CD4-positive, alpha-beta memory T cell (primary cell): ENCODE measurements around the gene ZNF628. TPM values are rescaled to one million over a fixed set of nuclear protein-coding genes. Genes with fewer than 3 reads are reported as not detected.

Experiments used
- CTCF ChIA-PET: fragments of 350-600 bp; sonication (Branson Sonifier 250); formaldehyde crosslinking; loops from one replicate; lab custom pipeline; 2021; ENCODE audit warnings: inconsistent platforms; ENCODE audit not compliant: partially characterized antibody; lab: Charles Lee
- POLR2A ChIA-PET: fragments of 350-600 bp; sonication (Branson Sonifier 250); formaldehyde crosslinking; loops from one replicate; lab custom pipeline; 2021; ENCODE audit not compliant: partially characterized antibody; lab: Charles Lee
- DNase-seq, 5 donors: peaks; one replicate each; pipeline versions ENCODE4 v3.0.0 to v3.0.0-alpha.2; 2020 to 2022; ENCODE audit warnings: mixed read lengths in 1 of 5
- H3K27ac ChIP-seq: one replicate; pipeline ENCODE4 v1.7.0; 2013; ENCODE audit warnings: low read depth, low read length
- H3K27me3 ChIP-seq: 2 replicates; pipeline ENCODE4 v1.7.0; 2013; ENCODE audit warnings: mild to moderate bottlenecking, low read length, moderate library complexity; ENCODE audit not compliant: insufficient read depth
- H3K36me3 ChIP-seq: 2 replicates; pipeline ENCODE4 v1.7.0; 2013; ENCODE audit warnings: mild to moderate bottlenecking, low read length, moderate library complexity; ENCODE audit not compliant: insufficient read depth
- H3K4me1 ChIP-seq: 2 replicates; pipeline ENCODE4 v1.7.0; 2013; ENCODE audit warnings: mild to moderate bottlenecking, low read length, moderate library complexity; ENCODE audit not compliant: insufficient read depth
- H3K4me3 ChIP-seq, 2 donors: one replicate each; pipeline ENCODE4 v1.7.0; 2013; ENCODE audit warnings: low read length in 2 of 2, mild to moderate bottlenecking in 1 of 2
- H3K9me3 ChIP-seq, 2 donors: one replicate each; pipeline ENCODE4 v1.7.0; 2013; ENCODE audit warnings: low read length in 2 of 2, control low read depth in 1 of 2; ENCODE audit not compliant: control insufficient read depth in 1 of 2
- H3K27ac Mint-ChIP-seq, 7 donors: one replicate each; pipeline ENCODE4 v1.8.0; 2020 to 2021; ENCODE audit warnings: mixed read lengths in 7 of 7, mild to moderate bottlenecking in 6 of 7, inconsistent platforms in 3 of 7, moderate library complexity in 3 of 7
- H3K27me3 Mint-ChIP-seq, 2 donors: one replicate each; pipeline ENCODE4 v1.8.0; 2020 to 2021; ENCODE audit warnings: mixed read lengths in 2 of 2
- H3K36me3 Mint-ChIP-seq, 2 donors: one replicate each; pipeline ENCODE4 v1.8.0; 2020 to 2021; ENCODE audit warnings: mixed read lengths in 2 of 2, inconsistent platforms in 1 of 2, mild to moderate bottlenecking in 1 of 2
- H3K4me1 Mint-ChIP-seq, 4 donors: one replicate each; pipeline ENCODE4 v1.8.0; 2020 to 2021; ENCODE audit warnings: mixed read lengths in 4 of 4, mild to moderate bottlenecking in 1 of 4
- H3K4me3 Mint-ChIP-seq, 8 donors: one replicate each; pipeline ENCODE4 v1.8.0; 2020 to 2021; ENCODE audit warnings: mixed read lengths in 8 of 8, mild to moderate bottlenecking in 7 of 8, moderate library complexity in 6 of 8, inconsistent platforms in 3 of 8
- H3K9me3 Mint-ChIP-seq, 8 donors: one replicate each; pipeline ENCODE4 v1.8.0; 2020 to 2021; ENCODE audit warnings: mixed read lengths in 8 of 8, mild to moderate bottlenecking in 5 of 8, inconsistent platforms in 3 of 8, moderate library complexity in 1 of 8
- intact Hi-C: fragments of 100-400 bp; cut with micrococcal nuclease; formaldehyde crosslinking; loops from one replicate; pipeline ENCODE4 v1.15.1; 2023
- polyA plus RNA-seq, 2 donors: library from polyadenylated mRNA; unstranded; fragments of 300-500 nt; fragmentation: Illumina TruSeq; gene quantifications; one replicate each; pipeline ENCODE4 v1.2.3, GENCODE V29; 2021
- total RNA-seq, 2 experiments: library from RNA; stranded (reverse); gene quantifications; one replicate each; pipeline ENCODE4 v1.2.3, GENCODE V29; 2021

The ZNF628 gene
- total and polyA plus RNA-seq, 4 experiments from 2014 or later, result 0.47 to 9.1 (median 8.1) TPM; not detected in 1

GRCh38 chr19:55484593-55485438 is 8.4 kb downstream of the ZNF628 start, which contains the start of gene NAT14:
TSS of gene NAT14 (plus strand) at chr19:55485188. CDS start at chr19:55485709, 521 bp downstream.
- Histone ChIP-seq H3K36me3 (no peaks in the 10 kb centered on the region), H3K27me3 (no peaks in the 10 kb centered on the region), H3K27ac (peak within 1 kb of the TSS; percentile 59), H3K4me1 (peaks cover 13% of the 10 kb centered on the region), H3K9me3 (no peaks in the 10 kb centered on the region), H3K4me3 (peak within 1 kb of the TSS in 1 of 2 donors; percentile 68)
- Mint-ChIP-seq H3K4me1 (peaks cover 5 to 13% (median 7%) of the 10 kb centered on the region in 4 donors), H3K4me3 (peak within 1 kb of the TSS; percentile 73 to 81 (median 78)), H3K27ac (peak within 1 kb of the TSS; percentile 67 to 98 (median 91)), H3K36me3 (peaks cover 2 to 3% of the 10 kb centered on the region in 2 donors), H3K27me3 (peaks cover 0 to 2% of the 10 kb centered on the region in 2 donors), H3K9me3 (no peaks in the 10 kb centered on the region)
- intact Hi-C loops, result loop anchor here (1.0 kb wide), 1 partner anchor 9 kb away; the partner anchor contains the start of gene ZNF628
- POLR2A ChIA-PET, result interaction anchor here (0.7 to 4.9 kb wide), 5 partner anchors 8 to 225 kb away, joined by 3 to 36 read pairs (median 4); partner anchors contain the start of genes FIZ1, ISOC2 and ZNF628
- DNase-seq, result peak; percentile 60 to 72 (median 72)
- CTCF ChIA-PET, result interaction anchor here (0.9 to 1.7 kb wide), 4 partner anchors 11 to 141 kb away, joined by 3 to 11 read pairs (median 7); no protein-coding TSS in a partner anchor

GRCh38 chr19:55485439-55486011 is 9.1 kb downstream of the ZNF628 start:
- intact Hi-C loops, result loop anchor here (1.0 kb wide), 1 partner anchor 9 kb away; the partner anchor contains the start of gene ZNF628
- H3K9me3 Mint-ChIP-seq, result no peaks in the 10 kb centered on the region

GRCh38 chr19:55486043-55486970 is 9.9 kb downstream of the ZNF628 start:
- Mint-ChIP-seq H3K4me3 (peak overlapping the region in 7 of 8 donors; percentile 59 to 80 (median 77)), H3K27ac (peak overlapping the region; percentile 77 to 98 (median 91)), H3K36me3 (peaks cover 0 to 1% of the 10 kb centered on the region in 2 donors), H3K4me1 (peaks cover 3 to 11% (median 5%) of the 10 kb centered on the region in 4 donors), H3K9me3 (no peaks in the 10 kb centered on the region), H3K27me3 (peaks cover 0 to 2% of the 10 kb centered on the region in 2 donors)
- H3K27ac ChIP-seq, result peak overlapping the region; percentile 59
- DNase-seq, result no peak
- H3K36me3 ChIP-seq, result no peaks in the 10 kb centered on the region
- H3K27me3 ChIP-seq, result no peaks in the 10 kb centered on the region
- H3K9me3 ChIP-seq, result no peaks in the 10 kb centered on the region
- intact Hi-C loops, result no loop called here
- ChIA-PET CTCF (interaction anchor here (1.0 to 1.7 kb wide), 7 partner anchors 9 to 145 kb away, joined by 3 to 11 read pairs (median 4); no protein-coding TSS in a partner anchor), POLR2A (interaction anchor here (1.4 to 4.9 kb wide), 2 partner anchors 10 to 18 kb away, joined by 6 to 36 read pairs; partner anchors contain the start of gene ZNF628)
- no peak overlapping the region for H3K4me3 ChIP-seq
- H3K4me1 ChIP-seq, result peaks cover 13% of the 10 kb centered on the region

More at GRCh38 chr19:55485439-55486011, 9.1 kb downstream of the ZNF628 start:
- Histone ChIP-seq H3K9me3 (no peaks in the 10 kb centered on the region), H3K27ac (peak overlapping the region; percentile 59), H3K4me1 (peaks cover 13% of the 10 kb centered on the region), H3K27me3 (no peaks in the 10 kb centered on the region), H3K36me3 (no peaks in the 10 kb centered on the region), H3K4me3 (peak overlapping the region in 1 of 2 donors; percentile 68)
- DNase-seq, result no peak
- peaks cover 3 to 11% (median 5%) of the 10 kb centered on the region in 4 donors for H3K4me1 Mint-ChIP-seq
- ChIA-PET POLR2A (interaction anchor here (0.7 to 4.9 kb wide), 5 partner anchors 9 to 226 kb away, joined by 3 to 36 read pairs (median 4); partner anchors contain the start of genes FIZ1, ISOC2 and ZNF628), CTCF (interaction anchor here (1.0 to 1.7 kb wide), 6 partner anchors 8 to 146 kb away, joined by 3 to 11 read pairs (median 4); no protein-coding TSS in a partner anchor)
- H3K4me3 Mint-ChIP-seq, result peak overlapping the region; percentile 73 to 81 (median 78)
- peak overlapping the region; percentile 62 to 98 (median 91) for H3K27ac Mint-ChIP-seq
- peaks cover 0 to 2% of the 10 kb centered on the region in 2 donors for H3K27me3 Mint-ChIP-seq
- H3K36me3 Mint-ChIP-seq, result peaks cover 0 to 1% of the 10 kb centered on the region in 2 donors

- ChIA-PET POLR2A (interaction anchor here (1.4 to 4.9 kb wide), 2 partner anchors 11 to 17 kb away, joined by 6 to 36 read pairs; partner anchors contain the start of gene ZNF628), CTCF (interaction anchor here (1.3 to 1.7 kb wide), 4 partner anchors 10 to 144 kb away, joined by 3 to 6 read pairs (median 4); no protein-coding TSS in a partner anchor)
- intact Hi-C loops, result no loop called here
- Mint-ChIP-seq H3K4me1 (peaks cover 3 to 11% (median 5%) of the 10 kb centered on the region in 4 donors), H3K27ac (peak overlapping the region; percentile 60 to 79 (median 77)), H3K27me3 (peaks cover 3 to 10% of the 10 kb centered on the region in 2 donors), H3K9me3 (no peaks in the 10 kb centered on the region), H3K4me3 (peak overlapping the region in 2 of 8 donors; percentile 54 to 71), H3K36me3 (peaks cover 0 to 1% of the 10 kb centered on the region in 2 donors)
- H3K36me3 ChIP-seq, result no peaks in the 10 kb centered on the region
- no peaks in the 10 kb centered on the region for H3K27me3 ChIP-seq
- no peak overlapping the region for H3K27ac ChIP-seq
- peaks cover 13% of the 10 kb centered on the region for H3K4me1 ChIP-seq
- no peaks in the 10 kb centered on the region for H3K9me3 ChIP-seq
- DNase-seq, result peak in 1 of 5 donors; percentile 68
- H3K4me3 ChIP-seq, result no peak overlapping the region
These were observed 10.8 kb downstream of the ZNF628 start for GRCh38 chr19:55486971-55487923.

GRCh38 chr19:55487924-55488687 is 11.7 kb downstream of the ZNF628 start, which contains the start of gene SSC5D:
TSS of gene SSC5D (plus strand) at chr19:55488436. CDS start at chr19:55488590, 154 bp downstream.
- CTCF ChIA-PET, result interaction anchor here (1.5 to 1.7 kb wide), 2 partner anchors 16 to 20 kb away, joined by 6 read pairs; no protein-coding TSS in a partner anchor
- H3K27me3 Mint-ChIP-seq, result peaks cover 5 to 12% of the 10 kb centered on the region in 2 donors
- Histone ChIP-seq H3K27me3 (no peaks in the 10 kb centered on the region), H3K27ac (no peak within 1 kb of the TSS), H3K4me1 (peaks cover 13% of the 10 kb centered on the region), H3K36me3 (no peaks in the 10 kb centered on the region), H3K9me3 (no peaks in the 10 kb centered on the region), H3K4me3 (no peak within 1 kb of the TSS)
- H3K4me1 Mint-ChIP-seq, result peaks cover 3 to 11% (median 5%) of the 10 kb centered on the region in 4 donors
- intact Hi-C loops, result no loop called here
- H3K9me3 Mint-ChIP-seq, result no peaks in the 10 kb centered on the region
- H3K36me3 Mint-ChIP-seq, result peaks cover 0 to 1% of the 10 kb centered on the region in 2 donors
- POLR2A ChIA-PET, result interaction anchor here (1.4 to 4.9 kb wide), 2 partner anchors 12 to 16 kb away, joined by 6 to 36 read pairs; partner anchors contain the start of gene ZNF628
- peak within 1 kb of the TSS in 2 of 8 donors; percentile 54 to 71 for H3K4me3 Mint-ChIP-seq
- peak within 1 kb of the TSS in 6 of 7 donors; percentile 41 to 79 (median 72) for H3K27ac Mint-ChIP-seq
- DNase-seq, result no peak
